DND-41 (cell line): Measurements from ENCODE around the gene ADGRG6.

Experiments
- CTCF ChIP-seq: IDR thresholded peaks from 2 replicates; pipeline ENCODE4 v1.5.1; 2012; ENCODE audit warnings: borderline replicate concordance, low read length, moderate library complexity, mild to moderate bottlenecking; ENCODE audit not compliant: poor library complexity, severe bottlenecking; ENCODE audit errors: extremely low read depth
- EZH2 ChIP-seq: IDR thresholded peaks from 3 replicates; pipeline ENCODE4 v1.6.1; 2012; ENCODE audit warnings: borderline replicate concordance, low read depth, mild to moderate bottlenecking, moderate library complexity, low read length, inconsistent platforms; ENCODE audit not compliant: severe bottlenecking

- TF ChIP-seq CTCF = no peak
- TF ChIP-seq EZH2 = no peak
Observed at GRCh38 chr6:142265476-142265875, 36.3 kb upstream of the ADGRG6 start.
